ENCODE results near the gene CCDC85C.

Gene CCDC85C

DNA sequence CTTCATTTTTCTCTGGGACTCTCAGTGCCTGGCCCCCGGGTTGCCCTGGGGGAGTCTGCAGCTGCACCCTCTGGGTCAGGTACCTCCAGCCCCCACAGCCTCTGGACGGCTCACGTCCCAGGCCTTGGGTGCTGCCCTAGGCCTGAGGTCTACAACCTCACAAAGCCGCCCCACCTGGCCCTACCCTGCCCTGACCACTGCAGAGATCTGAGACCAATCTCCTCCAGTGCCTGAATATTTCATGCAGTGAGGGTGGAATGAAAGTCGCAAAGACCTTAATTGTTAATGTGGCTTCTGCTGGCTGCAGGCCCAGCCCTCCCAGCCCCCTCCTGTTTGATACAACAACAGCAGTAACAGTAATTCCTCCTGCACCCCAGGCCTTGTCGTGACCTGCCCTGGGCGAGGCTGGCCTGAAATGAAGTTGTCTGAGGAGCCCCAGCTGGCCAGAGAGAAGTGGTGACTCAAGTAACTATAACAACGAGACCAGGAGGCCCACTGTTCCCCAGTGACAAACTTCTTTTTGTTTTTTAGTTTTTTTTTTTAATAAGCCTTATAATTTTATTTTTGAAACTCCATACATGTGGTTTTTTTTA lies 8.8 kb upstream of the CCDC85C start:
- Histone ChIP-seq H3K4me1 (ENCODE audit: control insufficient read depth in 1 of 2, insufficient read depth in 1 of 2, low read depth in 1 of 2, low read length in 1 of 2) (no peaks in the 10 kb centered on the region), H3K4me3 (ENCODE audit: low read depth in 1 of 2, low read length in 1 of 2) (no peak overlapping the region), H3K9me3 (no peaks in the 10 kb centered on the region), H3K27me3 (peaks cover 48% of the 10 kb centered on the region), H3K27ac (no peak overlapping the region), H3K36me3 (no peaks in the 10 kb centered on the region)
- TF ChIP-seq, protein P1, sequence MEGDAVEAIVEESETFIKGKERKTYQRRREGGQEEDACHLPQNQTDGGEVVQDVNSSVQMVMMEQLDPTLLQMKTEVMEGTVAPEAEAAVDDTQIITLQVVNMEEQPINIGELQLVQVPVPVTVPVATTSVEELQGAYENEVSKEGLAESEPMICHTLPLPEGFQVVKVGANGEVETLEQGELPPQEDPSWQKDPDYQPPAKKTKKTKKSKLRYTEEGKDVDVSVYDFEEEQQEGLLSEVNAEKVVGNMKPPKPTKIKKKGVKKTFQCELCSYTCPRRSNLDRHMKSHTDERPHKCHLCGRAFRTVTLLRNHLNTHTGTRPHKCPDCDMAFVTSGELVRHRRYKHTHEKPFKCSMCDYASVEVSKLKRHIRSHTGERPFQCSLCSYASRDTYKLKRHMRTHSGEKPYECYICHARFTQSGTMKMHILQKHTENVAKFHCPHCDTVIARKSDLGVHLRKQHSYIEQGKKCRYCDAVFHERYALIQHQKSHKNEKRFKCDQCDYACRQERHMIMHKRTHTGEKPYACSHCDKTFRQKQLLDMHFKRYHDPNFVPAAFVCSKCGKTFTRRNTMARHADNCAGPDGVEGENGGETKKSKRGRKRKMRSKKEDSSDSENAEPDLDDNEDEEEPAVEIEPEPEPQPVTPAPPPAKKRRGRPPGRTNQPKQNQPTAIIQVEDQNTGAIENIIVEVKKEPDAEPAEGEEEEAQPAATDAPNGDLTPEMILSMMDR (IDR thresholded peaks at IDR 0.05), result no peak

DNA sequence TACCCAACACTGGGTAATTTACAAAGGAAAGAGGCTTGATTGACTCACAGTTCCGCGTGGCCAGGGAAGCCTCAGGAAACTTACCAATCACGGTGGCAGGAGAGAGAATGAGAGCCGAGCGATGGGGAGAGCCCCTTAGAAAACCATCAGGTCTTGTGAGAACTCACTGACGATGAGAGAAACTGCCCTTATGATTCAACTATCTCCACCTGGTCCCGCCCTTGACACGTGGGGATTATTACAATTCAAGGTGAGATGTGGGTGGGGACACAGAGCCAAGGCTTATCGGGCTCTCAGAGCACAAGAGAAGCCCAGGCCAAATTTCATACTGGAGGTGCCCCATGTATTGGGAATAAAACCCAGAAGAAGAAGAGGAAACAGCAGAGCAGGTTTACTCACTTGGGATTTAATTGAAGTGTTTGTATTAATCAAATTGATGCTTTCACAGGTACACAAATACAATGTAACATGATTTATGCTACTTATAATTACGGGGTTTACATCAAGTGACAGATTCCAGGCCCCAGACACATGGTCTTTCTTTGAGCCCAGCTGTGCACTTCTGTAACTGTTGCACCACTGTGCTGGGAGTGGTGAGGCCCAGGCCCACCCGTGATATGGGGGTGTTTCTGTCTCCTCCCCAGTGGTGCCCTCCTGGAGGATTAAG lies 8.2 kb upstream of the CCDC85C start:
- Histone ChIP-seq H3K9me3 (no peaks in the 10 kb centered on the region), H3K4me3 (ENCODE audit: low read depth in 1 of 2, low read length in 1 of 2) (no peak overlapping the region), H3K27me3 (peaks cover 48% of the 10 kb centered on the region), H3K27ac (no peak overlapping the region), H3K4me1 (ENCODE audit: control insufficient read depth in 1 of 2, insufficient read depth in 1 of 2, low read depth in 1 of 2, low read length in 1 of 2) (no peaks in the 10 kb centered on the region), H3K36me3 (no peaks in the 10 kb centered on the region)
- TF ChIP-seq, protein P1 (IDR thresholded peaks at IDR 0.05), result no peak

DNA sequence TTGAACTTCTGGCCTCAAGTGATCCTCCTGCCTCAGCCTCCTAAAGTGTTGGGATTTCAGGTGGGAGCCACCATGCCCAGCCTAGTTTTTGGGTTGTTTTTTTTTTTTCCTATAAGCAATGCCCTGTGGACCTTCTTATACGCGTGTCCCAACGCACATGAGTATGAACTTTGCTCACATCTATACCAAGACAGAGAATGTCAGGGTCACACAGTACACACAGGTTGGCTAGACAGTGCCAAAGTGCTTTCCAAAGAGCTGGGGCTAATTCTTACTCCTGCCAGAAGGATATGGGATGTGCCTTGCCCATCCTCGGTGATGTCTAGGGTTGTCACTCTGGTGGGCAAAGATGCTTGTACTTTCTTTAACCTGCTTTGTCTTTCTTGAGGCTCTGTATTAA lies 7.6 kb upstream of the CCDC85C start:
- H3K4me1 ChIP-seq (ENCODE audit: control insufficient read depth in 1 of 2, insufficient read depth in 1 of 2, low read depth in 1 of 2, low read length in 1 of 2), result no peaks in the 10 kb centered on the region
- H3K4me3 ChIP-seq (ENCODE audit: low read depth in 1 of 2, low read length in 1 of 2), result no peak overlapping the region
- H3K9me3 ChIP-seq, result no peaks in the 10 kb centered on the region
- TF ChIP-seq, protein P1 (IDR thresholded peaks at IDR 0.05), result no peak
- H3K36me3 ChIP-seq, result no peaks in the 10 kb centered on the region
- H3K27ac ChIP-seq, result no peak overlapping the region
- H3K27me3 ChIP-seq, result peaks cover 48% of the 10 kb centered on the region

GRCh38 chr14:99609245-99610170 lies 5.5 kb upstream of the CCDC85C start:
- TF ChIP-seq, protein P1 (IDR thresholded peaks at IDR 0.05), result no peak
- Histone ChIP-seq H3K9me3 (no peaks in the 10 kb centered on the region), H3K27me3 (peaks cover 50% of the 10 kb centered on the region), H3K4me1 (ENCODE audit: control insufficient read depth in 1 of 2, insufficient read depth in 1 of 2, low read depth in 1 of 2, low read length in 1 of 2) (peaks cover 0 to 7% of the 10 kb centered on the region in 2 experiments), H3K36me3 (no peaks in the 10 kb centered on the region), H3K4me3 (ENCODE audit: low read depth in 1 of 2, low read length in 1 of 2) (no peak overlapping the region), H3K27ac (no peak overlapping the region)

- Histone ChIP-seq H3K27me3 (peaks cover 55% of the 10 kb centered on the region), H3K4me3 (ENCODE audit: low read depth in 1 of 2, low read length in 1 of 2) (no peak overlapping the region), H3K27ac (no peak overlapping the region), H3K9me3 (no peaks in the 10 kb centered on the region), H3K36me3 (no peaks in the 10 kb centered on the region), H3K4me1 (ENCODE audit: control insufficient read depth in 1 of 2, insufficient read depth in 1 of 2, low read depth in 1 of 2, low read length in 1 of 2) (peaks cover 0 to 11% of the 10 kb centered on the region in 2 experiments)
- TF ChIP-seq, protein P1 (IDR thresholded peaks at IDR 0.05), result no peak
These were observed 4.6 kb upstream of the CCDC85C start for GRCh38 chr14:99608591-99608990.

All from neutrophil (primary cell).